NCI-H2196 treated with DMSO at 0.1 percent for 48 hours (cell line): ENCODE measurements around the gene KAZN.

ENCODE experiments used
- DNase-seq: peaks from one replicate; lab custom pipeline; 2025; ENCODE audit not compliant: unreplicated experiment; lab: John Stamatoyannopoulos, UW

The KAZN gene

GRCh38 chr1:15067148-15067547 lies 468.7 kb downstream of the KAZN start:
- no peak for DNase-seq

- no peak for DNase-seq
These were observed 469.7 kb downstream of the KAZN start for GRCh38 chr1:15068152-15068551.

- DNase-seq = no peak
These were observed 470.5 kb downstream of the KAZN start for GRCh38 chr1:15068997-15069396.

GRCh38 chr1:15070145-15070748 lies 471.8 kb downstream of the KAZN start:
- no peak for DNase-seq

GRCh38 chr1:15071936-15072335 lies 473.5 kb downstream of the KAZN start:
- no peak for DNase-seq

- no peak for DNase-seq
These were observed 475.4 kb downstream of the KAZN start for GRCh38 chr1:15073799-15074308.

GRCh38 chr1:15075175-15075574 lies 476.7 kb downstream of the KAZN start:
- no peak for DNase-seq

- DNase-seq = no peak
These were observed 477.3 kb downstream of the KAZN start for GRCh38 chr1:15075817-15076216.

- no peak for DNase-seq
These were observed 478.3 kb downstream of the KAZN start for GRCh38 chr1:15076807-15077206.

- no peak for DNase-seq
These were observed 478.9 kb downstream of the KAZN start for GRCh38 chr1:15077384-15077783.

GRCh38 chr1:15080328-15081007 lies 482.0 kb downstream of the KAZN start:
- DNase-seq = no peak

- no peak for DNase-seq
These were observed 482.6 kb downstream of the KAZN start for GRCh38 chr1:15081102-15081501.

- no peak for DNase-seq
These were observed 485.1 kb downstream of the KAZN start for GRCh38 chr1:15083578-15083977.

GRCh38 chr1:15088281-15088971 lies 489.9 kb downstream of the KAZN start:
- DNase-seq = no peak

GRCh38 chr1:15089258-15089992 lies 490.9 kb downstream of the KAZN start:
- no peak for DNase-seq

GRCh38 chr1:15090373-15090772 lies 491.9 kb downstream of the KAZN start:
- peak; percentile 33 for DNase-seq

- DNase-seq = no peak
These were observed 495.6 kb downstream of the KAZN start for GRCh38 chr1:15094056-15094455.

- DNase-seq = no peak
These were observed 496.4 kb downstream of the KAZN start for GRCh38 chr1:15094719-15095495.

- DNase-seq = no peak
These were observed 497.0 kb downstream of the KAZN start for GRCh38 chr1:15095496-15095875.

- no peak for DNase-seq
These were observed 497.8 kb downstream of the KAZN start for GRCh38 chr1:15096293-15096692.
